GM21528 (cell line): ENCODE results near the gene LRP1B.
"Not testable (repeated sequence)": the region's sequence is repeated elsewhere in the genome, so short reads cannot be mapped to it uniquely, and the experiment has no call there.

ENCODE experiments used
- ATAC-seq: cut with Tn5 transposase; IDR thresholded peaks from one replicate; pipeline ENCODE4 v1.9.1; 2021; ENCODE audit warnings: mild to moderate bottlenecking, moderate library complexity; ENCODE audit not compliant: unreplicated experiment, low FRiP score

The LRP1B gene

GRCh38 chr2:142104134-142104758 is 26.6 kb downstream of the LRP1B start:
- ATAC-seq: no peak

- ATAC-seq: no peak
Measured at GRCh38 chr2:142100970-142101369, 29.8 kb downstream of the LRP1B start.

GRCh38 chr2:142100139-142100873 is 30.5 kb downstream of the LRP1B start:
- ATAC-seq: no peak

GRCh38 chr2:142097711-142098110 is 33.1 kb downstream of the LRP1B start:
- no peak for ATAC-seq

- no peak for ATAC-seq
Measured at GRCh38 chr2:142095647-142096046, 35.2 kb downstream of the LRP1B start.

- ATAC-seq: no peak
Measured at GRCh38 chr2:142094233-142094632, 36.6 kb downstream of the LRP1B start.

GRCh38 chr2:142088058-142088568 is 42.7 kb downstream of the LRP1B start:
- ATAC-seq: no peak

- ATAC-seq: not testable (repeated sequence)
Measured at GRCh38 chr2:142087585-142087984, 43.2 kb downstream of the LRP1B start.

- ATAC-seq: no peak
Measured at GRCh38 chr2:142082368-142082767, 48.4 kb downstream of the LRP1B start.

GRCh38 chr2:142076317-142076716 is 54.5 kb downstream of the LRP1B start:
- no peak for ATAC-seq

GRCh38 chr2:142075826-142076225 is 55.0 kb downstream of the LRP1B start:
- ATAC-seq: no peak

GRCh38 chr2:142069251-142069888 is 61.4 kb downstream of the LRP1B start:
- no peak for ATAC-seq

- ATAC-seq: no peak
Measured at GRCh38 chr2:142065700-142066099, 65.1 kb downstream of the LRP1B start.

- ATAC-seq: no peak
Measured at GRCh38 chr2:142065156-142065555, 65.7 kb downstream of the LRP1B start.

GRCh38 chr2:142061733-142062132 is 69.1 kb downstream of the LRP1B start:
- no peak for ATAC-seq

GRCh38 chr2:142058149-142058548 is 72.7 kb downstream of the LRP1B start:
- ATAC-seq: no peak

- no peak for ATAC-seq
Measured at GRCh38 chr2:142056784-142057183, 74.0 kb downstream of the LRP1B start.

- ATAC-seq: no peak
Measured at GRCh38 chr2:142052220-142052863, 78.5 kb downstream of the LRP1B start.

GRCh38 chr2:142048581-142048980 is 82.2 kb downstream of the LRP1B start:
- ATAC-seq: no peak

- no peak for ATAC-seq
Measured at GRCh38 chr2:142045641-142046040, 85.2 kb downstream of the LRP1B start.

GRCh38 chr2:142044197-142044596 is 86.6 kb downstream of the LRP1B start:
- ATAC-seq: no peak
